ENCODE data around the gene GPR137.
A peak's percentile ranks its signal among the peaks of the same experiment; 100 is the strongest.

GPR137 gene

GRCh38 chr11:64263947-64264317 lies 21.7 kb upstream of the GPR137 start:
- no peak for DNase-seq (ENCODE audit: low spot score)

DNA sequence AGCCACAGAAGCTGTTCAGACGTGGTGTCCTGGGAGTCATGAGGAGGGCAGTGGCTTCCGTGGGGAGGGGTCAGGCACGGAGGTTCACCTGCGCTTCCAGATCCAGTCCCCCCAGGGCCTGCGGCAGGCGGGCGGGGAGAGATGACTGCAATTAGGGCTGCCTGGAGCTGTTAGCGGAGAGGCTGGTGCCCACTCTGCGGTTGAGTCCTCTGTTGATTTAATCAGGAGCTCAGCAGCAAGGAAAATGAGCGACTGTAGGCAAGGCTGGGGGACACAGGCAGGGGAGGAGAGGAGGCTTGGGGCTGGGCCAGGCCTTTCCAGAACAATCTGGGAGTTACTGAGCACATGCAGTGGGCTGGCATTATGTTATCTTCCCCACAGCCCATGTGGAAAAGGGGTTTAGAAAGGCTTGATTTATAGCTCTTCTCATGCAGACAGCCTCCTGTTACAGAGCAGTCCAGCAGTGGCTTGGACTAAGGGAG lies 21.2 kb upstream of the GPR137 start:
- DNase-seq (ENCODE audit: low spot score) = peak; percentile 79

DNA sequence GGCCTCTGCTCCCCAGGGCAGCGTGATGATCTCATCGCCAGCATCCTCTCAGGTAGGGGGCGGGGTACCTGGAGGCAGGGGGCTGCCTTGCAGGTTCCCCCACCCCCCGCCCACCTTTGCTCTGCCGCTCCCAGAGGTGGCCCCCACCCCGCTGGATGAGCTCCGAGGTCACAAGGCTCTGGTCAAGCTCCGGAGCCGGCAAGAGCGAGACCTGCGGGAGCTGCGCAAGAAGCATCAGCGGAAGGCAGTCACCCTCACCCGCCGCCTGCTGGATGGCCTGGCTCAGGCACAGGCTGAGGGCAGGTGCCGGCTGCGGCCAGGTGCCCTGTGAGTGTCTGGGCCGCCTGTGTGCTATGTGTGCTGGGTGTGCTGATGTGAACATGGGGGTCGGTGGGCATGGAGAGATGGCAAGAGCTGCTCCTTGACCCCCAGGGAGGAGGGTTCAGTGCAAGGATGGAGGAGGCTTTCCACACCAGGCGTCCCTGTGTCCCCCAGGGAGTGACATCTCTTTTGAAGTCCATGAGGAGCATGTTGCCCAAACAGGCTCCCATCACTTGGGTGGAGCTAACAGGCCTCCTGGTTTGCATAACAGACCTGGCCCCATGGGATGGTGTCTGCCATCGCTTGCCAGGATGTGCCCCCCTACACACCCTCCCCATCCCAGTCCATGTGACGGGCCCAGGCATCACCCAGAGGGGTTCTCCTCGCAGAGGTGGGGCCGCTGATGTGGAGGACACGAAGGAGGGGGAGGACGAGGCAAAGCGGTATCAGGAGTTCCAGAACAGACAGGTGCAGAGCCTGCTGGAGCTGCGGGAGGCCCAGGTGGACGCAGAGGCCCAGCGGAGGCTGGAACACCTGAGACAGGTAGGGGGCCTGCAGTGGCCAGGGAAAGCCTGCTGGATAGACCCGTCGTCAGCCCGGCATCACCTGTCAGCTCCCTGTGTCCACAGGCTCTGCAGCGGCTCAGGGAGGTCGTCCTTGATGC lies 20.2 kb upstream of the GPR137 start:
- no peak for DNase-seq (ENCODE audit: low spot score)

- no peak for DNase-seq (ENCODE audit: low spot score)
These were observed 19.3 kb upstream of the GPR137 start for GRCh38 chr11:64266339-64266738.

GRCh38 chr11:64267207-64267945 lies 18.3 kb upstream of the GPR137 start:
- DNase-seq (ENCODE audit: low spot score) = no peak

DNA sequence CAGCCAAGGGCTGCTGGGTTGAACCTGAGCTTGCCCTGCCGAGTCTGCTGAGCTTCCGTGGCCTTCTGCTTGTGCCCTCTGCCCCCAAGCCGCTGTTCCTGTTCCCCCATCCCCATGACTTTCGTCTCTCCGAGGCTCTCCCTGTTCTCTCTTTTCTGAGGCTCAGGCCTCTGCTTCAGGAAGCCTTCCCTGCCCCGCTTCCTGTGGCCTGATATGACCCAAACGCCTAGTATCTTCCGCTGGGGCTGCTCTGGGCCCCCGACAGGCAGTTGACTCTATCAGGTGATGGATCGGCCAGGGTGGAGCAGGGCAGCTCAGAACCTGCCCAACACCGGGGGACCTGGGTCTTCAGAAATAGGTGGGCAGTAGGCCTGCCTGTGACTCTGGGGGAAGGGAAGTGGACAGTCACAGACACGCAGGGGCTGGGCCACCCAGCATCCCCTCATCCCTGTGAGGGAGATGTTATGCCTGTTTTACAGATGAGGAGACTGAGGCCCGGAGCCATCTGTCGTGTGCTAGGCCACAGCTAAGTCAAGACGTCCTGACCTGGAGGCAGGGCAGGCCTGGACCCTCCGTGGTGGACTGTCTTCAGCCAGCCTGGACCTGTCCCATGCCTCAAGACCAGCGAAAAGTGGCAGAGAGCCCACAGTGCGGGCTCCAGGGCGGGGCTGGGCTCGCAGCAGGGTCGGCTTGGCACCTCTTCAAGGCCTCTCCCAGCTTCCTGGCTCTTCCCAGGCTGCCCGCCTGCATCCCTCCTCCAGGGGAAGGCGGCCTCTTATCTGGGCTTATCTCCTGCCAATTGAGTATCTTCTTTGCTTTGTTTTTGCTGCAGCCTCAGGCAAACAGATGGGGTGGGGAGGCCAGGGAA lies 17.4 kb upstream of the GPR137 start:
- peak; percentile 63 for DNase-seq (ENCODE audit: low spot score)

- peak; percentile 46 for DNase-seq (ENCODE audit: low spot score)
These were observed 16.6 kb upstream of the GPR137 start for GRCh38 chr11:64268893-64269539.

DNA sequence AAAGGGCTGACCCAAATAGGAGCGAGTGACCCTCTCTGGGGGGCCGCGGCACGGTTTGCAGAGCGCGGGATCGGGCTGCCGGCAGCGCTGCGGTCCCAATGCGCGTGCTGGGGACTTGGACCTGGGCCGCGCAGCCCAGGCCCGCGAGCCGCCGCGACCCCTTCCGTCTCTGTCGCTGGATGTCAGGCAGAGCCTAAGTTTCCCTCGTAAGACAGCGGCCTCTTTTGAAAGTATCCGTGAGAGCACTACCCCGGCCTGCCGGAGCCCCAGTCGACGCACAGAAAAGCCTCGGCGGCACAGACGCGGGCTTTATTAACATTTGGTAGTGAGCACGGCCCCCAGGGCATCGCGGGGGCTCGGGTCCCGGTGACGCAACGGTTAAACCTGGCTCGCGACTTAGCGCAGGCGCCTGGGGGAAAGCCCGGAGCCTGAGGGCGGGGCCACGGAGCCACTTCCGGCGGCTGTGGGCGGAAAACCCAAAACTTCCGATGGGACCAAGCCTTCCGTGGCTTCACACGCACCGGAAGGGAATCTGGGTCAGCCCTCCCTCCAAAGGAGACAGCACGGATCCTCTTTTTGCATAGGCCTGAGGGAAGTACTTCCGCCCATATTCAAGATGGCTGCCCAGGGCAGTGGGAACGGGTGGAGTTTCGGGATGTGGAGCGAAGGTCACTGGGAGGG lies 16.0 kb upstream of the GPR137 start:
- peak; percentile 100 for DNase-seq (ENCODE audit: low spot score)

GRCh38 chr11:64275031-64275800 lies 10.4 kb upstream of the GPR137 start:
- no peak for DNase-seq (ENCODE audit: low spot score)

DNA sequence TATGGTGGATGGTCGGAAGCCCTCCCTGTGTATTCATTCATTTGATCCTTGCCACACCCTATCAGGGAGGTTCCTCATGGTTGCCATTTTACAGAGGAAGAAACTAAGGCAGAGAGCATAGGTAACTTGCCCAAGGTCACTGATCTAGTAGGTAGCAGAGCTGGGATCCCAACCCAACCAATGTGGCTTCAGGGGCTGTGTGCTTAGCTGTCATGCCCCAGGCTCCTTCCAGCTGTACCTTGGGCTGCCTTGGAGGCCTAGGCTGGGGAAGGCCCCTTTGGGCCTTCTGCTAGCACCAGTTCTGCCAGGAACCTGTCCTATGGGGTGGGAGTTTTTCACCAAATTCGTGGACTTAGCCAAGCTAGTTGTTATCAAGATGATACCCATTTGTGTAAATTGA lies 9.8 kb upstream of the GPR137 start:
- no peak for DNase-seq (ENCODE audit: low spot score)

DNA sequence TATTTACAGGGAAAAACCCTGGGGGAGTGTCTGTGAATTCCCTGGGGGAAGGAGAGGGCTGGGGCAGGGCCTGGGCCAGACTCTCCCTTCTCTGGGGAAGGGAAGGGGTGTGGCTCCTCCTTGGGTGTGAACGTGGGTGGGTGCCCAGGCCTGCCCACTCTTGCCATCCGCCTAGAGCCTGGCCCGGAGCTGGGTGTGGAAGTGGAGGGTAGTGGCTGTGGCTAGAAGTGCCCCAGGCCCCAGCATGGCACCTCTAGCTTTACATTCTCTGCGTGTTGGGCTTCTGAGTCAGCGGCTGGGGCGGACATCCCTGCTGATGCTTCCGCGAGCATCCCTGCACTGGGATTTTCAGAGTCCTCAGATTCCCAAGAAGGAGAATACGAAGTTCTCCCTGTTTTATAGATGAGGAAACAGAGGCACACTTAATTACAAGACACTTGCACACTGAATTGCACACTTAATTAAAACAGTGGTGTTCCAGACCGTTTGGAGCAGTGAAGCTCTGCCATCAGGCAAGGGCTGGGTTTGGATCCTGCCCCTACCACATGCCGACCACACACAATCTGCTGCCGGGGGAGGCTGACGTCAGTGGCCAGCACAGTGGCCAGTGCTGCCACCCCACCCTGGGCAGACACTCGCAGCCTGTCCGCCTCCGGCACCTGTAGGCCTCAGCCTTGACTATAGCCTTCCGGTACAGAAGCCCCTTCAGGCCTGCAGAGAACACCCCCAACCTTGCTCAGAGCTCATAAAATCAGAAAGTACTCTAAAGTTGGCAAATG lies 8.8 kb upstream of the GPR137 start:
- DNase-seq (ENCODE audit: low spot score) = no peak

DNA sequence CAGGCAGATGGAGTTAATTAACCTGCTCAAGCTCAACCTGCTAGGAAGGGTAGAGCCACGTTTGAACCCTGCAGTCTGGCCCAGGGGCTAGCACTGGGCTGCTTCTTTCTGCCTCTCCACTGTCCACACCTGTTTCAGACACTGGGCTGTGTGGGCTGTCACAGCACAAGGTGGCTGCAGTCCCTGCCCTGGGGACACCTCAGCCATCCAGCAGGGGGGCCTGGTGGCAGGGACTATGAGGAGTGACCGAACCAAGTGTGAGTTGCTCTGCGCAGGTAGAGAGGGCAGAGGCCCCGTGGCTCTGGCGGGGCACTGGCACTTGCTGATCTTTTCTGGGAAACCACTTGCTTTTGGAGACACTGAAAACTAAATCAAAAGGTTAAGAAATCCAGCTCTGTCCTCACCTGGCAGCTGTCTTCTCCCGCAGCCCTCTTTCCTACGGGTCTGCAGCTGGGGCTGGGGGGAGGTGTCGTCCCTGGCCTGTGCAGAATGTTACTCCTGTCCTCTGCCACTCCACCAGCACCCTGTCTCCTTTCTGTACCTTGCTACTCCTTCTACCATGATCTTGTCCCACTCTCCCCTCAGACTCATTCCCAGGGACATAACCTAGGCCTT lies 7.0 kb upstream of the GPR137 start:
- DNase-seq (ENCODE audit: low spot score) = no peak

- DNase-seq (ENCODE audit: low spot score) = no peak
These were observed 3.5 kb upstream of the GPR137 start for GRCh38 chr11:64281957-64282770.

- DNase-seq (ENCODE audit: low spot score) = no peak
These were observed 2.6 kb upstream of the GPR137 start for GRCh38 chr11:64283092-64283491.

DNA sequence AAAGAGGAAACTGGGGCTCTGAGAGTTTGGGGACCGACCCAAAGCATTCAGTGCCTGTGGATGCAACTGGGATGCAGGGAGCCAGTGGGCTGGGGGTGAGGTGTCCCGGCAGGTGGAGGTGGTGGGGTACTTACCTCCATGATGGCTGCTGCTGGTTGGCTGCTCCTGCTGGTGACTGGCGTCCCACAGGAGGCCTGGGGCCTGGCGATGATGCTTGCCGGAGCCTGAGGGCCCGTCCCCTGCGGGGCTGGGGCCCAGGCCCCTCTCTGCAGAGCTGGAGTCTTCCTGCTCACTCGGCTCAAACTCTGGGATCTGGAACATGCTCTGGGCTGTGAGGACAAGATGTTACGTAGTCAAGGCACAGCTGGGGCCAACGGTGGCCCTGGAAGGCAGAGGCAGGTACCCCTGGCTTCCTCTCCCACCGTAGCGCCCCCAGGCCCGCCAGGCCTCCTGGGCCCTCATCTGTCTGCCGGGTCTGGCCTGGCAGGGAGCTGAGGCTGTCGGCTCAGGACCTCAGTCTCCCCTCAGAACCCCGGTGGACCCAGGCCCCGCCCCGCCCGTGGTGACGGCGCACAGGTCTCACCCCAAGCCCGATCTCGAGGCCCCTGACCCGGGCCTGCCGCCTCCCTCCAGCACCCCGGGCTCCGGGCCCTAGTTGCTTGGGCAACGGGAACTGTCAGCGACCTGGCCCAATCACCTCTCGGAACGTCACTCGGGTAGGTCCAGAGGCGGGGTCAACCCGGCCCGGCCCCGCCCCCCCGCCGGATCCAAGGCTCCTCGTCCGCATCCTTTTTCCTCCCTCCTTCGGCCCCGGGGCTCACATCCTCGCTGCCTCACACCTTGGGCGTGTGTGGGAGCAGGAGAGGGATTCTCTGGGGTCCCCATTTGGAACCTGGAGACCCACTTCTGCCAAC lies 1.3 kb upstream of the GPR137 start, which contains the start of gene BAD:
Gene BAD (minus strand): TSS at position 618 of the 914 bp plus-strand sequence. CDS start 297 bp downstream, at position 321.
- DNase-seq (ENCODE audit: low spot score) = peak; percentile 92

Measured in SK-N-DZ (cell line).